ENCODE data around the gene ZNF580. TPM values are rescaled to one million over a fixed set of nuclear protein-coding genes. Genes with fewer than 3 reads are reported as not detected.

The ZNF580 gene
- total and polyA plus RNA-seq, 2 of the 13 experiments (the other 11 are each of a cell fraction or from before 2014, with no cell fraction given) = 4.4 to 6.0 TPM

- TF ChIP-seq ZFP1 (CRISPR knock-in tag; IDR thresholded peaks at IDR 0.05) (0 out of 2 replicates have a peak, but pooled peaks have one; percentile 17), ZNF136 (CRISPR knock-in tag; IDR thresholded peaks at IDR 0.05; ENCODE audit: low read depth) (no peak), ZNF543 (CRISPR knock-in tag; IDR thresholded peaks at IDR 0.05) (no peak; the same call in 1 of the 2 replicates), ZNF431 (CRISPR knock-in tag; IDR thresholded peaks at IDR 0.05; ENCODE audit: borderline replicate concordance, low read depth) (peak; percentile 45; the same call in 1 of the 2 replicates), ZNF468 (CRISPR knock-in tag; IDR thresholded peaks at IDR 0.05) (peak; percentile 79; the same call in 1 of the 2 replicates), AGO1 (IDR thresholded peaks at IDR 0.05; ENCODE audit: low read depth, low read length, poor library complexity, severe bottlenecking) (no peak), BHLHE40 (IDR thresholded peaks at IDR 0.05; ENCODE audit: low read length) (peak; percentile 6; the same call in 1 of the 2 replicates), ZBTB33 (CRISPR knock-in tag; IDR thresholded peaks at IDR 0.05) (no peak), EZH2 (conservative IDR thresholded peaks at IDR 0.05; ENCODE audit: low read depth, low read length) (no peak), ZNF317 (CRISPR knock-in tag; IDR thresholded peaks at IDR 0.05) (no peak), ELF4 (CRISPR knock-in tag; IDR thresholded peaks at IDR 0.05; ENCODE audit: borderline replicate concordance) (no peak), ZNF740 (CRISPR knock-in tag; IDR thresholded peaks at IDR 0.05) (peak; percentile 96; the same call in 1 of the 2 replicates), MED13 (CRISPR knock-in tag; IDR thresholded peaks at IDR 0.05) (0 out of 2 replicates have a peak, but pooled peaks have one; percentile 38), DNMT3B (CRISPR knock-in tag; conservative IDR thresholded peaks at IDR 0.05) (0 out of 2 replicates have a peak, but pooled peaks have one; percentile 11)
- TF ChIP-seq, protein P1, sequence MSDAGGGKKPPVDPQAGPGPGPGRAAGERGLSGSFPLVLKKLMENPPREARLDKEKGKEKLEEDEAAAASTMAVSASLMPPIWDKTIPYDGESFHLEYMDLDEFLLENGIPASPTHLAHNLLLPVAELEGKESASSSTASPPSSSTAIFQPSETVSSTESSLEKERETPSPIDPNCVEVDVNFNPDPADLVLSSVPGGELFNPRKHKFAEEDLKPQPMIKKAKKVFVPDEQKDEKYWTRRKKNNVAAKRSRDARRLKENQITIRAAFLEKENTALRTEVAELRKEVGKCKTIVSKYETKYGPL (CRISPR knock-in tag; IDR thresholded peaks at IDR 0.05) = no peak
- TF ChIP-seq, protein P2, sequence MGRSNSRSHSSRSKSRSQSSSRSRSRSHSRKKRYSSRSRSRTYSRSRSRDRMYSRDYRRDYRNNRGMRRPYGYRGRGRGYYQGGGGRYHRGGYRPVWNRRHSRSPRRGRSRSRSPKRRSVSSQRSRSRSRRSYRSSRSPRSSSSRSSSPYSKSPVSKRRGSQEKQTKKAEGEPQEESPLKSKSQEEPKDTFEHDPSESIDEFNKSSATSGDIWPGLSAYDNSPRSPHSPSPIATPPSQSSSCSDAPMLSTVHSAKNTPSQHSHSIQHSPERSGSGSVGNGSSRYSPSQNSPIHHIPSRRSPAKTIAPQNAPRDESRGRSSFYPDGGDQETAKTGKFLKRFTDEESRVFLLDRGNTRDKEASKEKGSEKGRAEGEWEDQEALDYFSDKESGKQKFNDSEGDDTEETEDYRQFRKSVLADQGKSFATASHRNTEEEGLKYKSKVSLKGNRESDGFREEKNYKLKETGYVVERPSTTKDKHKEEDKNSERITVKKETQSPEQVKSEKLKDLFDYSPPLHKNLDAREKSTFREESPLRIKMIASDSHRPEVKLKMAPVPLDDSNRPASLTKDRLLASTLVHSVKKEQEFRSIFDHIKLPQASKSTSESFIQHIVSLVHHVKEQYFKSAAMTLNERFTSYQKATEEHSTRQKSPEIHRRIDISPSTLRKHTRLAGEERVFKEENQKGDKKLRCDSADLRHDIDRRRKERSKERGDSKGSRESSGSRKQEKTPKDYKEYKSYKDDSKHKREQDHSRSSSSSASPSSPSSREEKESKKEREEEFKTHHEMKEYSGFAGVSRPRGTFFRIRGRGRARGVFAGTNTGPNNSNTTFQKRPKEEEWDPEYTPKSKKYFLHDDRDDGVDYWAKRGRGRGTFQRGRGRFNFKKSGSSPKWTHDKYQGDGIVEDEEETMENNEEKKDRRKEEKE (IDR thresholded peaks at IDR 0.05) = no peak
- TF ChIP-seq, protein P3, sequence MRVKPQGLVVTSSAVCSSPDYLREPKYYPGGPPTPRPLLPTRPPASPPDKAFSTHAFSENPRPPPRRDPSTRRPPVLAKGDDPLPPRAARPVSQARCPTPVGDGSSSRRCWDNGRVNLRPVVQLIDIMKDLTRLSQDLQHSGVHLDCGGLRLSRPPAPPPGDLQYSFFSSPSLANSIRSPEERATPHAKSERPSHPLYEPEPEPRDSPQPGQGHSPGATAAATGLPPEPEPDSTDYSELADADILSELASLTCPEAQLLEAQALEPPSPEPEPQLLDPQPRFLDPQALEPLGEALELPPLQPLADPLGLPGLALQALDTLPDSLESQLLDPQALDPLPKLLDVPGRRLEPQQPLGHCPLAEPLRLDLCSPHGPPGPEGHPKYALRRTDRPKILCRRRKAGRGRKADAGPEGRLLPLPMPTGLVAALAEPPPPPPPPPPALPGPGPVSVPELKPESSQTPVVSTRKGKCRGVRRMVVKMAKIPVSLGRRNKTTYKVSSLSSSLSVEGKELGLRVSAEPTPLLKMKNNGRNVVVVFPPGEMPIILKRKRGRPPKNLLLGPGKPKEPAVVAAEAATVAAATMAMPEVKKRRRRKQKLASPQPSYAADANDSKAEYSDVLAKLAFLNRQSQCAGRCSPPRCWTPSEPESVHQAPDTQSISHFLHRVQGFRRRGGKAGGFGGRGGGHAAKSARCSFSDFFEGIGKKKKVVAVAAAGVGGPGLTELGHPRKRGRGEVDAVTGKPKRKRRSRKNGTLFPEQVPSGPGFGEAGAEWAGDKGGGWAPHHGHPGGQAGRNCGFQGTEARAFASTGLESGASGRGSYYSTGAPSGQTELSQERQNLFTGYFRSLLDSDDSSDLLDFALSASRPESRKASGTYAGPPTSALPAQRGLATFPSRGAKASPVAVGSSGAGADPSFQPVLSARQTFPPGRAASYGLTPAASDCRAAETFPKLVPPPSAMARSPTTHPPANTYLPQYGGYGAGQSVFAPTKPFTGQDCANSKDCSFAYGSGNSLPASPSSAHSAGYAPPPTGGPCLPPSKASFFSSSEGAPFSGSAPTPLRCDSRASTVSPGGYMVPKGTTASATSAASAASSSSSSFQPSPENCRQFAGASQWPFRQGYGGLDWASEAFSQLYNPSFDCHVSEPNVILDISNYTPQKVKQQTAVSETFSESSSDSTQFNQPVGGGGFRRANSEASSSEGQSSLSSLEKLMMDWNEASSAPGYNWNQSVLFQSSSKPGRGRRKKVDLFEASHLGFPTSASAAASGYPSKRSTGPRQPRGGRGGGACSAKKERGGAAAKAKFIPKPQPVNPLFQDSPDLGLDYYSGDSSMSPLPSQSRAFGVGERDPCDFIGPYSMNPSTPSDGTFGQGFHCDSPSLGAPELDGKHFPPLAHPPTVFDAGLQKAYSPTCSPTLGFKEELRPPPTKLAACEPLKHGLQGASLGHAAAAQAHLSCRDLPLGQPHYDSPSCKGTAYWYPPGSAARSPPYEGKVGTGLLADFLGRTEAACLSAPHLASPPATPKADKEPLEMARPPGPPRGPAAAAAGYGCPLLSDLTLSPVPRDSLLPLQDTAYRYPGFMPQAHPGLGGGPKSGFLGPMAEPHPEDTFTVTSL (CRISPR knock-in tag; IDR thresholded peaks at IDR 0.05; ENCODE audit: borderline replicate concordance) = 0 out of 2 replicates have a peak, but pooled peaks have one; percentile 45
These were observed 14.3 kb downstream of the ZNF580 start, which contains the start of gene U2AF2 (continued) for GRCh38 chr19:55654868-55655647.
